OCI-LY3 (cell line): Measurements from ENCODE around the gene FANK1.

Experiments used
- CTCF ChIP-seq: fragments of 200-600, 300-600 bp; sonication (generic); IDR thresholded peaks from 2 replicates; pipeline ENCODE4 v1.5.1; 2014; ENCODE audit warnings: antibody characterized with exemption, low read length, low read depth
- EZH2phosphoT487 ChIP-seq: fragments of 200-600 bp; shearing (Covaris generic); IDR thresholded peaks from 2 replicates; pipeline ENCODE4 v1.6.1; 2018; ENCODE audit warnings: antibody characterized with exemption, mixed run types, low read depth

GRCh38 chr10:126001576-126001975, 105.2 kb downstream of the FANK1 start:
- TF ChIP-seq CTCF (no peak), EZH2phosphoT487 (no peak)
